Measurements from ENCODE around the gene FASN. TPM values are rescaled to one million over a fixed set of nuclear protein-coding genes. Genes with fewer than 3 reads are reported as not detected.

FASN gene
- total RNA-seq, 1 experiment from 2014 or later = 433 TPM

DNA sequence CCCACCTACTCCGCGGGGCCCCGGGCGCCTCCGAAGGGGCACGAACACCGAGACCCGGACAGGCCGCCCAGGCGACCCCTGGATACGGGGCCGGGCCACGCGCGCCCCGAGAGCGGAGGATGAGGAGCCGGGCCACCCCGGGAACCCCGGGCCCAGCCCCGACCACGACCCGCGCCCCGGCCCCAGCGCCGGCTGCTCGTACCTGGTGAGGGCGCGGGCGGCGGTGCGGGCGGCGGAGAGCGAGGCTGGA, 192 bp downstream of the FASN start:
- no peaks in the 10 kb centered on the region for H4K20me1 ChIP-seq (ENCODE audit: control insufficient read depth, insufficient read depth, insufficient read length)
- H3K4me1 Mint-ChIP-seq = peaks cover 21 to 45% of the 10 kb centered on the region in 2 experiments
- H2BK120ac ChIP-seq (ENCODE audit: low read depth, low read length, poor library complexity, severe bottlenecking) = no peak overlapping the region
- H3K4me3 Mint-ChIP-seq = peak overlapping the region; percentile 65 to 75
- H3K4ac ChIP-seq (ENCODE audit: low read depth, low read length) = no peak overlapping the region
- H3K9me3 ChIP-seq (ENCODE audit: control insufficient read depth, low read depth, low read length) = no peaks in the 10 kb centered on the region
- H3K27me3 Mint-ChIP-seq (ENCODE audit: low read depth) = no peaks in the 10 kb centered on the region
- no peak for DNase-seq
- no peak overlapping the region for H2AFZ ChIP-seq (ENCODE audit: low read length)
- H3K79me2 ChIP-seq (ENCODE audit: insufficient read depth, low read length) = peaks cover 20% of the 10 kb centered on the region; the same call in 1 of the 2 replicates
- no peak overlapping the region for H3K56ac ChIP-seq (ENCODE audit: insufficient read length, low read depth, low read length)
- H3K23ac ChIP-seq (ENCODE audit: insufficient read length, low read depth, low read length) = no peak overlapping the region
- no CpG with 5 or more reads among the region's 36 CpGs for WGBS (ENCODE audit: extremely low coverage, insufficient read length, low lambda C conversion rate)
- no peak overlapping the region for H3T11ph ChIP-seq (ENCODE audit: low read length)
- H2BK12ac ChIP-seq (ENCODE audit: insufficient read length, low read depth, low read length) = no peak overlapping the region
- no peaks in the 10 kb centered on the region for H3K9me3 Mint-ChIP-seq
- no peak overlapping the region for H2BK5ac ChIP-seq (ENCODE audit: insufficient read length, low read length)
- TF ChIP-seq, protein P1, sequence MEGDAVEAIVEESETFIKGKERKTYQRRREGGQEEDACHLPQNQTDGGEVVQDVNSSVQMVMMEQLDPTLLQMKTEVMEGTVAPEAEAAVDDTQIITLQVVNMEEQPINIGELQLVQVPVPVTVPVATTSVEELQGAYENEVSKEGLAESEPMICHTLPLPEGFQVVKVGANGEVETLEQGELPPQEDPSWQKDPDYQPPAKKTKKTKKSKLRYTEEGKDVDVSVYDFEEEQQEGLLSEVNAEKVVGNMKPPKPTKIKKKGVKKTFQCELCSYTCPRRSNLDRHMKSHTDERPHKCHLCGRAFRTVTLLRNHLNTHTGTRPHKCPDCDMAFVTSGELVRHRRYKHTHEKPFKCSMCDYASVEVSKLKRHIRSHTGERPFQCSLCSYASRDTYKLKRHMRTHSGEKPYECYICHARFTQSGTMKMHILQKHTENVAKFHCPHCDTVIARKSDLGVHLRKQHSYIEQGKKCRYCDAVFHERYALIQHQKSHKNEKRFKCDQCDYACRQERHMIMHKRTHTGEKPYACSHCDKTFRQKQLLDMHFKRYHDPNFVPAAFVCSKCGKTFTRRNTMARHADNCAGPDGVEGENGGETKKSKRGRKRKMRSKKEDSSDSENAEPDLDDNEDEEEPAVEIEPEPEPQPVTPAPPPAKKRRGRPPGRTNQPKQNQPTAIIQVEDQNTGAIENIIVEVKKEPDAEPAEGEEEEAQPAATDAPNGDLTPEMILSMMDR (conservative IDR thresholded peaks at IDR 0.05) = no peak
- H3K18ac ChIP-seq (ENCODE audit: insufficient read length, low read depth, low read length) = no peak overlapping the region
- H3K9ac ChIP-seq (ENCODE audit: extremely low read depth, insufficient read length, low read length) = no peak overlapping the region
- no peaks in the 10 kb centered on the region for H3K27me3 ChIP-seq (ENCODE audit: insufficient read depth, low read length)
- H3K23me2 ChIP-seq (ENCODE audit: insufficient read length, low read depth, low read length, poor library complexity, severe bottlenecking) = peaks cover 14% of the 10 kb centered on the region
- H4K8ac ChIP-seq (replicated peaks; ENCODE audit: insufficient read length, low read depth, low read length) = no peak overlapping the region
- H4K5ac ChIP-seq (ENCODE audit: insufficient read length, low read depth, low read length) = no peak overlapping the region
- H3K27ac ChIP-seq (ENCODE audit: insufficient read length, low read depth, low read length) = no peak overlapping the region
- peaks cover 7% of the 10 kb centered on the region for H3K79me1 ChIP-seq (ENCODE audit: insufficient read depth, low read depth, low read length, poor library complexity, severe bottlenecking)
- H2BK20ac ChIP-seq (ENCODE audit: low read depth, low read length, poor library complexity, severe bottlenecking) = no peak overlapping the region
- H2AK5ac ChIP-seq (ENCODE audit: insufficient read length, low read length) = no peak overlapping the region
- no peaks in the 10 kb centered on the region for H3K4me1 ChIP-seq (ENCODE audit: insufficient read depth, low read length)
- peak overlapping the region; percentile 73 for H3K4me2 ChIP-seq (ENCODE audit: insufficient read depth, insufficient read length, low read length)
- H3K14ac ChIP-seq (ENCODE audit: insufficient read depth, low read length) = no peak overlapping the region; the same call in 1 of the 2 replicates
- no peak overlapping the region for H2BK15ac ChIP-seq (ENCODE audit: low read depth, low read length)
- H4K91ac ChIP-seq (ENCODE audit: insufficient read length, low read depth, low read length) = no peak overlapping the region
- peaks cover 8 to 29% (median 29%) of the 10 kb centered on the region in 3 experiments; a peak in 6 of 7 replicates for H3K36me3 Mint-ChIP-seq (ENCODE audit: insufficient read depth in 1 of 3, low read depth in 3 of 3)
- H3K27ac Mint-ChIP-seq = no peak overlapping the region

Data from H9 (cell line).